Neural progenitor cell (in vitro differentiated cells): ENCODE data around the gene RBBP7. TPM values are rescaled to one million over a fixed set of nuclear protein-coding genes. Genes with fewer than 3 reads are reported as not detected.

Experiments
- DNase-seq: peaks from one replicate; pipeline ENCODE4 v3.0.0-alpha.2; 2016; ENCODE audit warnings: low spot score
- H2AFZ ChIP-seq: fragments of 200-600 bp; sonication (generic); replicated peaks from 2 replicates; pipeline ENCODE4 v1.6.1; 2016; ENCODE audit warnings: antibody characterized with exemption
- H3F3A ChIP-seq: fragments of 200-600 bp; sonication (generic); 2 replicates; pipeline ENCODE4 v1.6.1; 2016; ENCODE audit warnings: antibody characterized with exemption, low read depth
- H3K27ac ChIP-seq: fragments of 200-600 bp; sonication (generic); 2 replicates; pipeline ENCODE4 v1.5.1; 2016; ENCODE audit warnings: mild to moderate bottlenecking
- H3K27me3 ChIP-seq: fragments of 200-600 bp; sonication (generic); 2 replicates; pipeline ENCODE4 v1.6.1; 2016; ENCODE audit warnings: mild to moderate bottlenecking, moderate library complexity
- H3K36me3 ChIP-seq: fragments of 200-600 bp; sonication (generic); 2 replicates; pipeline ENCODE4 v1.5.1; 2016
- H3K4me1 ChIP-seq: fragments of 200-600 bp; sonication (generic); 2 replicates; pipeline ENCODE4 v1.6.1; 2016; ENCODE audit warnings: mixed run types
- H3K4me2 ChIP-seq: fragments of 200-600 bp; sonication (generic); 2 replicates; pipeline ENCODE4 v1.6.1; 2016
- H3K4me3 ChIP-seq: fragments of 200-600 bp; sonication (generic); 2 replicates; pipeline ENCODE4 v1.5.1; 2016
- H3K79me2 ChIP-seq: fragments of 200-600 bp; sonication (generic); 2 replicates; pipeline ENCODE4 v1.6.1; 2016; ENCODE audit warnings: low read depth
- H3K9ac ChIP-seq: fragments of 200-600 bp; sonication (generic); 2 replicates; pipeline ENCODE4 v1.6.1; 2016
- H3K9me3 ChIP-seq: fragments of 200-600 bp; sonication (generic); 2 replicates; pipeline ENCODE4 v1.5.1; 2016; ENCODE audit warnings: low read depth
- H4K20me1 ChIP-seq: fragments of 200-600 bp; sonication (generic); 2 replicates; pipeline ENCODE4 v1.6.1; 2016; ENCODE audit warnings: low read depth
- H3K27ac Mint-ChIP-seq: 3 replicates; pipeline ENCODE4 v1.8.0; 2021; ENCODE audit warnings: mixed read lengths
- H3K27me3 Mint-ChIP-seq: 2 replicates; pipeline ENCODE4 v1.8.0; 2022; ENCODE audit warnings: low read depth, mild to moderate bottlenecking, inconsistent platforms, moderate library complexity, mixed read lengths; ENCODE audit not compliant: insufficient read depth
- H3K36me3 Mint-ChIP-seq: 3 replicates; pipeline ENCODE4 v1.8.0; 2021; ENCODE audit warnings: mixed read lengths
- H3K4me1 Mint-ChIP-seq: 3 replicates; pipeline ENCODE4 v1.8.0; 2021; ENCODE audit warnings: mixed read lengths
- H3K4me3 Mint-ChIP-seq: 3 replicates; pipeline ENCODE4 v1.8.0; 2021; ENCODE audit warnings: mild to moderate bottlenecking, moderate library complexity, mixed read lengths
- H3K9me3 Mint-ChIP-seq: 3 replicates; pipeline ENCODE4 v1.8.0; 2020; ENCODE audit warnings: mixed read lengths
- EZH2 ChIP-seq: fragments of 200-600 bp; sonication (generic); IDR thresholded peaks from 2 replicates; pipeline ENCODE4 v1.6.1; 2017; ENCODE audit warnings: antibody characterized with exemption, mild to moderate bottlenecking, moderate library complexity
- EZH2phosphoT487 ChIP-seq: fragments of 200-600 bp; sonication (generic); IDR thresholded peaks from 2 replicates; pipeline ENCODE4 v1.6.1; 2017; ENCODE audit warnings: antibody characterized with exemption
- total RNA-seq: library from RNA; depleted of rRNA; stranded (reverse); fragments of >200 nt; gene quantifications from 2 replicates; pipeline ENCODE4 v1.2.3, GENCODE V29; 2015; ENCODE audit warnings: low replicate concordance
- TF ChIP-seq, protein P1 (sequence below): fragments of 200-600 bp; sonication (generic); IDR thresholded peaks from 2 replicates; pipeline ENCODE4 v1.5.1; 2017; ENCODE audit warnings: antibody characterized with exemption, mild to moderate bottlenecking

RBBP7 gene
- 314 and 425 TPM in 2 replicates for total RNA-seq

DNA sequence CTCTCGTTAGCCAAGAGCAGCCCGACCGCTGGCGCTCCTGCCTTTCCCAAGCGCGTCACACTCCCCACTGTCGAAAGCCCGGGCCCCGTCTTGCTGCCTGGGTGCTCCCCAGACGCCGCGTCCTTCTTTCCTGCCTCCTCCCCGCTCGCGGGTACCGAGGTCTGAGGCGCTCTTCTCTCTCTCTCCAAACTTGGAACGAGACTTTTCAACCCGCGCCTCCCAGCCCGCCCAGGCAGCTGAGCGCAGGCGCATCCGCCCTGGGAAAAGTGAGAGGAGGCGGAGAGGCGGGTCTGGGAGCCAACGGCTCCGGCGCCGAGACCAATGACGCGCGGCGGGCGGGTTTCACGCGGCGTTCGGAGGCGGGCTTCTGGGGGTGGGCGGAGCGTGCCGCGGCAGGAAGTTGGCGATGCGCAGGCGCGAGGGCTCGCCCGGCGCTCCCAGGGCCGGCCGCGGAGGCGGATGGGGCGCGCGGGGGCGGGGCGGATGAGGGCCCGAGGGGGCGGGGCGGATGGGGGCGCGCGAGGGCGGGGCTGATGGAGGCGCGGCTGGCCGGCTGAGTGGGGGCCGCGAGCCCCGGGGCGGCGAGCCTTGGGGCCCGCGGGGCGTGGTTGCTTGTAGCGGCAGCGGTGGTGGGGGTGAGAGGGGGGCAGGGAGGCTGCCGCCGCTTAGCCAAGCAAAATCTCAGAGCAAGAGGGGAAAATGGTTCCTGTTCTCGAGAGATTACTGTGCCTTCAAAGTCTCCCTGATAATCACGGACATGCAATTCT lies at the start of gene RBBP7:
RBBP7 (minus strand) TSS at position 268 of the 767 bp plus-strand sequence. CDS start 309 bp downstream, outside the sequence.
- peaks cover 39% of the 10 kb centered on the region for H3K4me1 ChIP-seq
- peak within 1 kb of the TSS; percentile 100 for H3K27ac ChIP-seq
- H3K9ac ChIP-seq, result peak within 1 kb of the TSS; percentile 96
- no peaks in the 10 kb centered on the region for H3K9me3 ChIP-seq
- Mint-ChIP-seq H3K27ac (peak within 1 kb of the TSS; percentile 99), H3K9me3 (no peaks in the 10 kb centered on the region), H3K27me3 (peaks cover 8% of the 10 kb centered on the region), H3K4me1 (peaks cover 44% of the 10 kb centered on the region), H3K4me3 (peak within 1 kb of the TSS; percentile 97), H3K36me3 (peaks cover 21% of the 10 kb centered on the region)
- H3F3A ChIP-seq, result peaks cover 48% of the 10 kb centered on the region
- H3K4me3 ChIP-seq, result peak within 1 kb of the TSS; percentile 91
- TF ChIP-seq EZH2phosphoT487 (no peak), EZH2 (no peak)
- TF ChIP-seq, protein P1, sequence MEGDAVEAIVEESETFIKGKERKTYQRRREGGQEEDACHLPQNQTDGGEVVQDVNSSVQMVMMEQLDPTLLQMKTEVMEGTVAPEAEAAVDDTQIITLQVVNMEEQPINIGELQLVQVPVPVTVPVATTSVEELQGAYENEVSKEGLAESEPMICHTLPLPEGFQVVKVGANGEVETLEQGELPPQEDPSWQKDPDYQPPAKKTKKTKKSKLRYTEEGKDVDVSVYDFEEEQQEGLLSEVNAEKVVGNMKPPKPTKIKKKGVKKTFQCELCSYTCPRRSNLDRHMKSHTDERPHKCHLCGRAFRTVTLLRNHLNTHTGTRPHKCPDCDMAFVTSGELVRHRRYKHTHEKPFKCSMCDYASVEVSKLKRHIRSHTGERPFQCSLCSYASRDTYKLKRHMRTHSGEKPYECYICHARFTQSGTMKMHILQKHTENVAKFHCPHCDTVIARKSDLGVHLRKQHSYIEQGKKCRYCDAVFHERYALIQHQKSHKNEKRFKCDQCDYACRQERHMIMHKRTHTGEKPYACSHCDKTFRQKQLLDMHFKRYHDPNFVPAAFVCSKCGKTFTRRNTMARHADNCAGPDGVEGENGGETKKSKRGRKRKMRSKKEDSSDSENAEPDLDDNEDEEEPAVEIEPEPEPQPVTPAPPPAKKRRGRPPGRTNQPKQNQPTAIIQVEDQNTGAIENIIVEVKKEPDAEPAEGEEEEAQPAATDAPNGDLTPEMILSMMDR, result no peak
- DNase-seq, result peak; percentile 98
- peaks cover 18% of the 10 kb centered on the region for H3K36me3 ChIP-seq
- peaks cover 43% of the 10 kb centered on the region for H3K79me2 ChIP-seq
- H2AFZ ChIP-seq, result peak within 1 kb of the TSS; percentile 90
- peaks cover 42% of the 10 kb centered on the region for H4K20me1 ChIP-seq
- H3K4me2 ChIP-seq, result peak within 1 kb of the TSS; percentile 98
- no peaks in the 10 kb centered on the region for H3K27me3 ChIP-seq

DNA sequence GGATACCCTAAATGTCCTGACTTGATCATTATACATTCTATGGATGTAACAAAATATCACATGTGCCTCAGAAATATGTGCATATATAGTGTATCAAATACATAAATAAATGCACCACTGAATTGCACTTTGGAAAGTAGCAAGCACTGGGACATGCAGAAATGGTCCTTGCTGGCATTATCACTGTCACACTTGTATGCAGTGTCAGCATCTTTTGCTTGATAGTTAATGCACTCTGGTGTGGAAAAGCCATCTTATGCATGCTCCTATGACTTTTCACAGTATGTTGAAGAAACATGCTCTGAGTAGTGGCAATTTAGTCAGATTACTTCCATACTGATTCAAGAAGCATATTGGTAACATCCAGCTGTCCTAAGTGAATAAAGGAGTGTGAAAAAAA lies 48.8 kb upstream of the RBBP7 start:
- H4K20me1 ChIP-seq, result no peaks in the 10 kb centered on the region
- TF ChIP-seq, protein P1, result no peak
- H3K27ac ChIP-seq, result no peak overlapping the region
- no peaks in the 10 kb centered on the region for H3K4me1 ChIP-seq
- Mint-ChIP-seq H3K4me1 (no peaks in the 10 kb centered on the region), H3K27me3 (peaks cover 2% of the 10 kb centered on the region), H3K4me3 (no peak overlapping the region), H3K9me3 (no peaks in the 10 kb centered on the region), H3K36me3 (no peaks in the 10 kb centered on the region), H3K27ac (no peak overlapping the region)
- no peaks in the 10 kb centered on the region for H3K9me3 ChIP-seq
- H3K79me2 ChIP-seq, result no peaks in the 10 kb centered on the region
- no peak overlapping the region for H2AFZ ChIP-seq
- no peak for DNase-seq
- no peak overlapping the region for H3K4me3 ChIP-seq
- H3K36me3 ChIP-seq, result no peaks in the 10 kb centered on the region
- no peaks in the 10 kb centered on the region for H3K27me3 ChIP-seq
- no peak overlapping the region for H3K4me2 ChIP-seq
- H3K9ac ChIP-seq, result no peak overlapping the region
- no peaks in the 10 kb centered on the region for H3F3A ChIP-seq

DNA sequence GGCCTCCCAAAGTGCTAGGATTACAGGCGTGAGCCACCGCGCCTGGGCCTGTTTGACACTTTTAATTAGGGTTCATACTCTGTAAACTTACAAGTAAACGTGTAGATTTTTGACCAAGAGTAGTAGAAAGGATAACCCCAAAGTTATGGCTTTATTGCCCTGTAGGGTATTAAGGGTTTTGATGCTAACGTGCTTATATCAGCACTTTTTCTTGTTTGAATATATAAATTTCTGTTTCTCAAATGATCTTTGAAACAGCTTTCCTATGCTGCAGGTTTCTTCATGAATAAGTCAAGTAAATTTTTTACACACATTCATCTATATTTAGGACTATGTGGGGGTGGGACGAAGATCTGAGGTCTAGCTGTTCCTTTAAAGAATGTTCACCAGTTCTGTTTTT lies 47.0 kb upstream of the RBBP7 start:
- Histone ChIP-seq H2AFZ (no peak overlapping the region), H3K27me3 (no peaks in the 10 kb centered on the region), H3K36me3 (no peaks in the 10 kb centered on the region), H3F3A (no peaks in the 10 kb centered on the region), H3K79me2 (no peaks in the 10 kb centered on the region), H3K9me3 (no peaks in the 10 kb centered on the region), H4K20me1 (no peaks in the 10 kb centered on the region), H3K27ac (no peak overlapping the region), H3K4me2 (no peak overlapping the region), H3K4me1 (no peaks in the 10 kb centered on the region), H3K4me3 (no peak overlapping the region), H3K9ac (no peak overlapping the region)
- Mint-ChIP-seq H3K9me3 (no peaks in the 10 kb centered on the region), H3K36me3 (no peaks in the 10 kb centered on the region), H3K4me1 (no peaks in the 10 kb centered on the region), H3K27ac (no peak overlapping the region), H3K4me3 (no peak overlapping the region), H3K27me3 (peaks cover 2% of the 10 kb centered on the region)
- no peak for DNase-seq
- TF ChIP-seq EZH2, result no peak
- no peak for TF ChIP-seq EZH2phosphoT487
- TF ChIP-seq, protein P1, result no peak
